ENCODE measurements around the gene SHC2. TPM values are rescaled to one million over a fixed set of nuclear protein-coding genes. Genes with fewer than 3 reads are reported as not detected.

SHC2 gene
- total RNA-seq, 1 experiment from 2014 or later = 16.6 TPM

GRCh38 chr19:403221-404027 is 57.4 kb downstream of the SHC2 start:
- Histone ChIP-seq H4K5ac (ENCODE audit: insufficient read length, low read depth, low read length) (no peak overlapping the region), H3K56ac (ENCODE audit: insufficient read length, low read depth, low read length) (no peak overlapping the region), H3K27ac (ENCODE audit: insufficient read length, low read depth, low read length) (no peak overlapping the region), H3K4me1 (ENCODE audit: insufficient read depth, low read length) (no peaks in the 10 kb centered on the region), H2AK5ac (ENCODE audit: insufficient read length, low read length) (no peak overlapping the region), H2BK20ac (ENCODE audit: low read depth, low read length, poor library complexity, severe bottlenecking) (no peak overlapping the region), H3K27me3 (ENCODE audit: insufficient read depth, low read length) (no peaks in the 10 kb centered on the region), H3K23me2 (ENCODE audit: insufficient read length, low read depth, low read length, poor library complexity, severe bottlenecking) (no peaks in the 10 kb centered on the region), H2BK5ac (ENCODE audit: insufficient read length, low read length) (no peak overlapping the region), H3K79me1 (ENCODE audit: insufficient read depth, low read depth, low read length, poor library complexity, severe bottlenecking) (no peaks in the 10 kb centered on the region), H3K4me2 (ENCODE audit: insufficient read depth, insufficient read length, low read length) (no peak overlapping the region), H2AFZ (ENCODE audit: low read length) (no peak overlapping the region), H3K14ac (ENCODE audit: insufficient read depth, low read length) (no peak overlapping the region; the same call in 1 of the 2 replicates), H3K9ac (ENCODE audit: extremely low read depth, insufficient read length, low read length) (no peak overlapping the region), H3K9me3 (ENCODE audit: control insufficient read depth, low read depth, low read length) (no peaks in the 10 kb centered on the region), H3T11ph (ENCODE audit: low read length) (no peak overlapping the region), H3K79me2 (ENCODE audit: insufficient read depth, low read length) (no peaks in the 10 kb centered on the region), H3K23ac (ENCODE audit: insufficient read length, low read depth, low read length) (no peak overlapping the region), H3K18ac (ENCODE audit: insufficient read length, low read depth, low read length) (peak overlapping the region; percentile 0), H2BK120ac (ENCODE audit: low read depth, low read length, poor library complexity, severe bottlenecking) (no peak overlapping the region), H2BK12ac (ENCODE audit: insufficient read length, low read depth, low read length) (no peak overlapping the region), H2BK15ac (ENCODE audit: low read depth, low read length) (no peak overlapping the region), H4K20me1 (ENCODE audit: control insufficient read depth, insufficient read depth, insufficient read length) (peaks cover 2% of the 10 kb centered on the region), H3K4ac (ENCODE audit: low read depth, low read length) (no peak overlapping the region), H4K91ac (ENCODE audit: insufficient read length, low read depth, low read length) (no peak overlapping the region), H4K8ac (replicated peaks; ENCODE audit: insufficient read length, low read depth, low read length) (no peak overlapping the region)
- H3K27ac Mint-ChIP-seq = peak overlapping the region in 1 of 3 experiments; percentile 76; a peak in 1 of 7 replicates
- TF ChIP-seq CTCF (conservative IDR thresholded peaks at IDR 0.05) = no peak
- peaks cover 7% of the 10 kb centered on the region for H3K27me3 Mint-ChIP-seq (ENCODE audit: low read depth)
- DNase-seq = peak; percentile 28
- H3K9me3 Mint-ChIP-seq = no peaks in the 10 kb centered on the region; a peak in 1 of 5 replicates
- H3K4me3 Mint-ChIP-seq = peak overlapping the region in 1 of 2 experiments; percentile 17; a peak in 1 of 5 replicates
- H3K36me3 Mint-ChIP-seq (ENCODE audit: insufficient read depth in 1 of 3, low read depth in 3 of 3) = peaks cover 0 to 2% (median 0%) of the 10 kb centered on the region in 3 experiments; a peak in 1 of 7 replicates
- WGBS (ENCODE audit: extremely low coverage, insufficient read length, low lambda C conversion rate) = no CpG with 5 or more reads among the region's 38 CpGs
- H3K4me1 Mint-ChIP-seq = peaks cover 0 to 15% of the 10 kb centered on the region in 2 experiments; a peak in 2 of 4 replicates
